Measurements from ENCODE around the gene GABBR2.

DNA sequence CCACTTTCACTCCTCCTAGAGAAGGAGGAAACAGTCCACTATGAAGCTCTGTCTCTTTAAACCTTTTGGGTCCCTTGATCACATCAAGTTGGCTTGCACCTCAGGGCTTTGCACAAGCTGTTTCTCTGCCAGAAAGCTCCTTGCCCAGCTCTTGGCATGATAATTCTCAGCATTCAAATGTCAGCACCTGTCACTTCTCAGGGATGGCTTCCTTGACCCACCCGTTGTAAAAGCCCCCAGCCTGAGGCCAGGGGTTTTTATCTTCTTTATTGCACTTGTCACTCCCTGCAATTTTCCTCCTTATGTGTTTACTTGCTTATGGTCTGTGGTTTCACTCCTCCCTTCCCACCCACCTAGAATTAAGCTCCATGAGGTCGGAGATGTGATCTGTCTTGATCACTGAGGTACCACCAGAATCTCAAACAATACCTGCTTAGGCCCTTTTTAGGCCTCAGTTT is 252.6 kb downstream of the GABBR2 start:
- TF ChIP-seq, protein P1, sequence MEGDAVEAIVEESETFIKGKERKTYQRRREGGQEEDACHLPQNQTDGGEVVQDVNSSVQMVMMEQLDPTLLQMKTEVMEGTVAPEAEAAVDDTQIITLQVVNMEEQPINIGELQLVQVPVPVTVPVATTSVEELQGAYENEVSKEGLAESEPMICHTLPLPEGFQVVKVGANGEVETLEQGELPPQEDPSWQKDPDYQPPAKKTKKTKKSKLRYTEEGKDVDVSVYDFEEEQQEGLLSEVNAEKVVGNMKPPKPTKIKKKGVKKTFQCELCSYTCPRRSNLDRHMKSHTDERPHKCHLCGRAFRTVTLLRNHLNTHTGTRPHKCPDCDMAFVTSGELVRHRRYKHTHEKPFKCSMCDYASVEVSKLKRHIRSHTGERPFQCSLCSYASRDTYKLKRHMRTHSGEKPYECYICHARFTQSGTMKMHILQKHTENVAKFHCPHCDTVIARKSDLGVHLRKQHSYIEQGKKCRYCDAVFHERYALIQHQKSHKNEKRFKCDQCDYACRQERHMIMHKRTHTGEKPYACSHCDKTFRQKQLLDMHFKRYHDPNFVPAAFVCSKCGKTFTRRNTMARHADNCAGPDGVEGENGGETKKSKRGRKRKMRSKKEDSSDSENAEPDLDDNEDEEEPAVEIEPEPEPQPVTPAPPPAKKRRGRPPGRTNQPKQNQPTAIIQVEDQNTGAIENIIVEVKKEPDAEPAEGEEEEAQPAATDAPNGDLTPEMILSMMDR (IDR thresholded peaks at IDR 0.05) = no peak
- TF ChIP-seq POLR2A (IDR thresholded peaks at IDR 0.05) = no peak

Data from adrenal gland (tissue), 5 donors.